Brain microvascular endothelial cell (primary cell): ENCODE data around the gene ATP10D.
A peak's percentile ranks its signal among the peaks of the same experiment; 100 is the strongest.

ENCODE experiments used
- DNase-seq: peaks from one replicate; pipeline ENCODE4 v3.0.0-alpha.2; 2020
- H3K27ac ChIP-seq: fragments of 250-450 bp; sonication (Bioruptor Pico); 2 replicates; pipeline ENCODE4 v1.5.1; 2020; ENCODE audit warnings: mild to moderate bottlenecking, moderate library complexity
- H3K27me3 ChIP-seq: fragments of 250-450 bp; sonication (Bioruptor Pico); replicated peaks from 2 replicates; pipeline ENCODE4 v1.5.1; 2020; ENCODE audit warnings: mild to moderate bottlenecking
- H3K36me3 ChIP-seq: fragments of 250-450 bp; sonication (Bioruptor Pico); replicated peaks from 2 replicates; pipeline ENCODE4 v1.5.1; 2020; ENCODE audit warnings: mild to moderate bottlenecking
- H3K4me3 ChIP-seq: 2 replicates; pipeline ENCODE4 v1.5.1; 2011; ENCODE audit warnings: low read depth, mild to moderate bottlenecking, control low read depth, low read length, moderate library complexity
- in situ Hi-C: cut with HindIII; loops from 2 replicates; pipeline ENCODE4 v1.10.0; 2017; ENCODE audit warnings: low sequenced_read_pairs, low pct_ligation_motif_present
- TF ChIP-seq, protein P1 (sequence below): IDR thresholded peaks from 2 replicates; pipeline ENCODE4 v1.5.1; 2011; ENCODE audit warnings: low read depth, mild to moderate bottlenecking, moderate library complexity, low read length, control low read depth, inconsistent platforms; ENCODE audit errors: missing control alignments

Gene ATP10D

DNA sequence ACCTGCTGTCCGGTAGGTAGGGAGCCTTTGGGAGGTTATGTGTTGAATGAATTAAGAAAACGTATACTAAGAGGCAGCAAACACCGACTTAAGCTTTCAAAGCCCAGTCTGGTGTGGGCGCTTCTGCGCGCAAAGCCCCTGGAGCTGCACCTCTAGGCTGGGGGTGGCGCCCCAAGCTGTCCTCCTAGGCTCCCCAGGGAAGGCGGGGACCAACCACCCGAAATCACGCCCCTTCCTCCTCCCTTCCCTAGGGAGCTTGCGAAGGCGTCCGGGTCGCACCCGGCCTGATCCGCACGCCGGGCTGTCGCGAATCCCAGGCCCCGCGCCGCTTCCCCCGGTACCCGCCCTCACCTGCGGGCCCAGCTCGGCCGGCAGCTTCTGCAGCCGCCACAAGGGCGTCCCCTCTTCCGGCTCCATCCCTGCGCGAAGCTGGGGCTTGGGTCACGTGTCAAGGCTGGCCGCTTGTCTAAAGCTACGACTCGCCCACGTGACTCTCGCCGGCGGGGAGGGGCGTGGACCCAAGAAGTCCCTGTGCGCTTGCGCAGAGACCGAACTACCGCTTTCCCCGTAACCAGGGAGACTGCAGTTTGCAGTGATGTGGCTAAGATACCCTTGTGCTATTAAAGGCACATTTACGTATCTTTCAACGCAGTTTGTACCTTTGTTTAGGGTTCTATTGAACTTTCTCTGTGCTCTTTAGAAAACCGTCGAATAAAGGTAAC lies 21.7 kb upstream of the ATP10D start, which contains the start of gene COMMD8:
Gene COMMD8 (minus strand): TSS at position 468 of the 722 bp plus-strand sequence. CDS start 51 bp downstream, at position 417.
- Histone ChIP-seq H3K4me3 (peak within 1 kb of the TSS; percentile 83), H3K36me3 (no peaks in the 10 kb centered on the region), H3K27ac (peak within 1 kb of the TSS; percentile 81), H3K27me3 (no peaks in the 10 kb centered on the region)
- TF ChIP-seq, protein P1, sequence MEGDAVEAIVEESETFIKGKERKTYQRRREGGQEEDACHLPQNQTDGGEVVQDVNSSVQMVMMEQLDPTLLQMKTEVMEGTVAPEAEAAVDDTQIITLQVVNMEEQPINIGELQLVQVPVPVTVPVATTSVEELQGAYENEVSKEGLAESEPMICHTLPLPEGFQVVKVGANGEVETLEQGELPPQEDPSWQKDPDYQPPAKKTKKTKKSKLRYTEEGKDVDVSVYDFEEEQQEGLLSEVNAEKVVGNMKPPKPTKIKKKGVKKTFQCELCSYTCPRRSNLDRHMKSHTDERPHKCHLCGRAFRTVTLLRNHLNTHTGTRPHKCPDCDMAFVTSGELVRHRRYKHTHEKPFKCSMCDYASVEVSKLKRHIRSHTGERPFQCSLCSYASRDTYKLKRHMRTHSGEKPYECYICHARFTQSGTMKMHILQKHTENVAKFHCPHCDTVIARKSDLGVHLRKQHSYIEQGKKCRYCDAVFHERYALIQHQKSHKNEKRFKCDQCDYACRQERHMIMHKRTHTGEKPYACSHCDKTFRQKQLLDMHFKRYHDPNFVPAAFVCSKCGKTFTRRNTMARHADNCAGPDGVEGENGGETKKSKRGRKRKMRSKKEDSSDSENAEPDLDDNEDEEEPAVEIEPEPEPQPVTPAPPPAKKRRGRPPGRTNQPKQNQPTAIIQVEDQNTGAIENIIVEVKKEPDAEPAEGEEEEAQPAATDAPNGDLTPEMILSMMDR = peak; percentile 49
- in situ Hi-C loops = no loop called here
- DNase-seq = peak; percentile 98

DNA sequence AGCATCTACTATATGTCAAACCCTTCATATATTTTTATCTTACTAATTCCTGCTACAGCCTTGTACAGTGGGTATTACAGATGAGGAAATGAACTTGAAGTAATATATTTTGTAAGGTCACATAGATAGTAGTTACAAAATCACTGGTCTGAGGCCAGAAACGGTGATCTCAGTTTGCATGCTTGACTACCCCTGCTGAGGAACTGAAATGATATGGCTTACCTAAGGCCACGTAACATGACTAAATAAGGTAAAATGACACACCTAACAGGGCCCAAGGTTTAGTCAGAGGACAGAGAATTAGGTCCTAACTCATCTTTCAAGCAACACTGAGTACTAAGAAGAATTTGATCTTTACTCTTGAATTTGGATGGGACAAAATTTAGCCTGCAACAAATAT lies 20.1 kb upstream of the ATP10D start:
- in situ Hi-C loops = no loop called here
- H3K27me3 ChIP-seq = no peaks in the 10 kb centered on the region
- no peak overlapping the region for H3K27ac ChIP-seq
- no peak for DNase-seq
- H3K4me3 ChIP-seq = no peak overlapping the region
- H3K36me3 ChIP-seq = no peaks in the 10 kb centered on the region
- TF ChIP-seq, protein P1 = no peak

DNA sequence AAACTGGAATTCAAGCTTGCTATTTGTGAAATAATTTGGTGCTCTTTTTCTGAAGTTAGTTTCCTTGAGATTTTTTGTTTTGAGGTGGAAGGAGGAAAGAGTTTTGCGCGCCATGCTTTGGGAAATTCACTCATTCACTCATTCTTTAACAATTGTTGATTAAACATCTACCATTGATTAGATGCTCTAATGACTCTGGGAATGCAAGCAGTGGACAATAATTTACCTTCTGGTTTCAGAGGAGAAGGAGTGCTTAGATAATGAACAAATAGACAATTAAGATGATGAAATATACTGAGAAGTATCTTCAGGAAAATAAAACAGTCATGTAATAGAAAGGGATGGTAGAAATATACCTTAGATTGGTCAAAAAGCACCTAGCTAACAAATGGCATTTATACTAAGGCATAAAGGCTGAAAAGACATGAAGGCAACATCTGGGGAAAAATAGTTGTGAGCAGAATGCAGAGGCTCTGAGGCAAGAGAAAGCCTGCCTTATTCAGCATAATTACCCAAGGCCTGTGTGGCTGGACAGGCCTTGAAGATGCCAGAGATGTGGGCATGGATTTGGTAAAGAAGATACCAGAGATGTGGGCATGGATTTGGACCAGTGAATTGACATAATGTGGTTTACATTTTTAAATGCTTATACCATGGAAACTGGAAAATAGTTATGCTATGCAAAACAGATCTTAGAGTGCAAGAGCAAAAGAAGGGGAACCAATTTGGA lies 18.9 kb upstream of the ATP10D start:
- no peak overlapping the region for H3K4me3 ChIP-seq
- in situ Hi-C loops = no loop called here
- H3K27me3 ChIP-seq = no peaks in the 10 kb centered on the region
- no peak for DNase-seq
- no peak overlapping the region for H3K27ac ChIP-seq
- H3K36me3 ChIP-seq = no peaks in the 10 kb centered on the region
- TF ChIP-seq, protein P1 = no peak

DNA sequence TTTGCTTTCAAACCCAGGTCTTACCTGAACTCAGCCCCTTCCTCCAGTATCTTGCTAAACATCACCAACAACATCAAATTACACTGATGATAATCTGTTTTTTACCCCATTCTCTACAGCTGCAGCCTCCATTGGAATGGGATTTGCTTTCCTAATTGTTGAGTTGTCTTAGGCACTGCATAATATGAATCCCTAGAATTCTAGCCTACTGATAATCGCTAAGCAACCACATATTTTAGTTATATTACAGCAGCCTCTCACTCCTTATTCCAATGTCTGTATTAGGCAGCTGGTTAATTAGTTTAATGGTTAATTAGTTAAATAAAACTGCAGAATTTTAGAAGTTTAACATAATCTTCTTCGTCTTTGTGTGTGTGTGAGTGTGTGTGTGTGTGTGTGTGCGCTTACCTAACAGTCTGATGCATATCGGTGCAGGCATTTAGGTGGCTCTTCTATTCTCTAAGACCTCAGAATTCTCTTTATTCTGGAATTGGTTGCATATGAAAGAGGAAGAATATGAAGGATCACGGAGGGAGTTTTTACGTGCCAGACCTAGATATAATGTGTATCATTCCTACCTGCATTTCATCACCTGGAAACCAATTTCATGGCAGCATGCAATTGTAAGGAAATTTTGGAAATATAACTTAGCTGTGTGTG lies 16.2 kb upstream of the ATP10D start:
- peak; percentile 52 for DNase-seq
- no peak overlapping the region for H3K4me3 ChIP-seq
- H3K27me3 ChIP-seq = no peaks in the 10 kb centered on the region
- no peaks in the 10 kb centered on the region for H3K36me3 ChIP-seq
- in situ Hi-C loops = no loop called here
- peak overlapping the region; percentile 4 for H3K27ac ChIP-seq
- TF ChIP-seq, protein P1 = no peak

DNA sequence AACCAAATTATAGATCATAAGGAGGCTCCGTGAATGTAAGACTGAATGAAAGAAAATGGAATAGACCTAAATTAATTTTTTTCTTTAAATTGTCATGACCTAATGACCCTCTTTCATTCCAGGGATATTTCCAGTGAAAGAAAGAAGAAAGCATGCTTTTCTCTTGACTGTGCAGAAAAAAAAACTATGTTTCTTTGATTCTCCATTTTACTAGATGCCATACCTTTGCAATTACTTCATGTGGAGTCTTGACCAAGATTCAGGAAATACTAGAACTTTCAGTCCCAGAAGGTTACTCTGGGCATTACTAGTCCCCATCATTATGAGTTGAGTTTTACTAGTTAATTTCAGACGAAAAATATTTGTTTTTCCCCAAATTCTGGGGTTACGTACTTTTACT lies 15.1 kb upstream of the ATP10D start:
- Histone ChIP-seq H3K27ac (peak overlapping the region; percentile 4), H3K4me3 (no peak overlapping the region), H3K36me3 (no peaks in the 10 kb centered on the region), H3K27me3 (no peaks in the 10 kb centered on the region)
- DNase-seq = no peak
- in situ Hi-C loops = no loop called here
- TF ChIP-seq, protein P1 = no peak
